Activated CD8-positive, alpha-beta memory T cell treated with anti-CD3 and anti-CD28 coated beads, Interleukin-2, amount 50 U/mL, for 48 hours (primary cell): ENCODE results near the gene NPAS3.

Source experiments
- DNase-seq: peaks from one replicate; pipeline ENCODE4 v3.0.0-alpha.2; 2020

NPAS3 gene

DNA sequence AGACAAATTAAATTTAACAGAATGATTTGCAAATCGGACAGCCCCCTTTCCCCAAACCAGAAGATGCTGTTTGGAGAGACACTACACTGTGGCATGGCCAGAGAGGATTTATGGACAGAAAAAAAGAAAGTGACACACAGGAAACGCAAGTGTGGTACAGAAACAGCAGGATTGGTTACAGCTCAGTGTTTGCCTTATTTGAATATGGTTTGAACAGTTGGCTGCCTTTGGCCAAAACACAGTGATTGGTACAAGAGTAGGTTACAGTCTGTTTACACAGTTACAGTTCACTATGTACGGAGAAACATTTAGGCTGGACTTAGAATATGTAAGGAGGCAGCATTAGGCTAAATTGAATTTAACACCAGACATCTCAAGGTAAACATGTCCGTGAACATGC lies 335.3 kb downstream of the NPAS3 start:
- DNase-seq = no peak

DNA sequence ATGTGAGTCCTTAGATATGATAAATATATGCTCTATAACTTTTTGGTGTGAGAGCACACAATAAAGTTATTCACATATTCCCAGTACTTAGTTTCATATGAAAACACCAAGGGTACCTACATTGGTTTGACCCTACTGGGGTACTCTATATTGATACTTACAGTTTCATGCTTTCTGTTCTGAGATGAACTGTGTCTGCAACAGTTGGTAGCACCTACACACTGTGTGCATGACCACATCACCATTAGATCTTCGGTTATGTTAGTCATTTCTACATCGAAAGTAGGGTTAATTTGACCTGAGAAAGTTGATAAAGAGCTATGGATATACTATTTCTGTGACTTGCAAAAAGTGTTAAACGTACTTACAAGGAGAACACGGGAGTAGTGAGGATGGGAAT lies 337.2 kb downstream of the NPAS3 start:
- DNase-seq = no peak

- DNase-seq = no peak
Observed at GRCh38 chr14:33279865-33280264, 341.2 kb downstream of the NPAS3 start.

- no peak for DNase-seq
Observed at GRCh38 chr14:33280646-33281045, 342.0 kb downstream of the NPAS3 start.

GRCh38 chr14:33282331-33283230 lies 343.9 kb downstream of the NPAS3 start:
- DNase-seq = no peak

DNA sequence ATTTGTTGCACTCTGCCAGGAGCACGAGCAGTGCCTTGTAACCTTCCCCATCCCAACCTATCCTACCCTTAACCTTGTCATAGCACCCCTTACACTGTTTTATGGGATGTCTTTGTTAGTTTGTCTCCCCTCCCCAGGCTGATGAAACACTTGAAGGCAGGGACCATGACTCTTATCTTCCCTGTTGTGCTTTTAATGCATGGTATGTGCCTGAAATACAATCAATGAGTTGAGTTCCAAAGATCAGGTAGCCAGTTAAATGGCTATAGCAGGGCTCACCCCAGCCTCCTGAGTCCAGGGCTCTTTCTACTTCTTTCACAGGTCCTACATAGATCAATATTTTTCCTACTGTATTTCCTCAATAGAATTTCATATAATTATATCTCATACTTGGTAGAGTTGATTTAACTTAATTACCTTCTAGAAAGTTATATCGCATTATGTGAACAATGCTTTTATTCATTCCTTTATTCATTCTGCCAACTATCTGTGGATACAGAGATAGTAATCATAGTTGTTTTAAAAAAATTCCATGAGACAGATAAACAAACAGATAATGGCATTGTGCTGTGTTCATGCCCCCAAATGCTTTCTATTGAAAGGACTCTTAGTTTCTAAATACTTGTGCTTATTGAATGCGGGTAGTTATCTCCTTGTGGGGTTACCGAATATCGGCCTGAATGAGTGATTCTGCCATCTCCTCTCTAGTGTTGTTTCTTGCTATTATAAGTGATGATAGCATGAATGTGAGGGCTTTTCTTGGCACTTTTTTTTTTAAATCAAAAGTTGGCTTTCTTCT lies 347.4 kb downstream of the NPAS3 start:
- DNase-seq = no peak

DNA sequence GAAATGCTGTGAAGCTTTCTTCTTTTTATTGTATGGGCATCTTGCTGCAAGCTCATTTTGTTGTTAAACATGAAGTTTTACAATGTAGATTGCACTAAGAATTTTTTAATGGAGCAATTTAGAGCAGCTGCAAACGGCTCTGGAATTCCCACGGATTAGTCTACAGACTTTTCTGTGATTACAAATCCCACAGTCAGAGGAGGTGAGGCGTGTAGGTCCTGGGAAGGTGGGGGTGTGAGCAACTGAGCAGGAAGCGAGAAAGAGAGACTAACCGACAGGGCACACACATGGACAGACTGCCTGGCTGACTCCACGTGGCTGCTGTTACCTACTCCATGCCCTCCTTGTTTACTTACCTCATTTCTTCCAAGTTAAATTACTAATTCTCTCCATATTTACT lies 348.5 kb downstream of the NPAS3 start:
- DNase-seq = no peak

DNA sequence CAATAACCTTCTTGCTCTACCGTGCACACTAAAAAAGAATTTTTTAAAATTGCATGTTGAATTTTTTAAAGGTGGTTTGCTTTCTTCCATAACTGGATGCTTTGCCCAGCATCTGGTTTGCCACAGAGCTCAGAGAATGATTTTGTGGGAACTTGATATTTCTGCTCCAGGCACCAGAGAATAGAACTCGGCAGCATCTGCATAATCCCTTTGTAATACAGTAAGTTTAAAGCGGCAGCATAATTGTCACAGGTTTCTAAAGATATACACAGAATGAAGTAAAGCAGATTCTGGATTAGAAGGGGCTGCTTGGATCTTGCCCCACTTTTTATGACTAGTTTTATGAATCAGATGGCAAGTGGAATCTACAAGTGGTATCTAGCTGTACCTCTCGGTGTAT lies 352.0 kb downstream of the NPAS3 start:
- no peak for DNase-seq

DNA sequence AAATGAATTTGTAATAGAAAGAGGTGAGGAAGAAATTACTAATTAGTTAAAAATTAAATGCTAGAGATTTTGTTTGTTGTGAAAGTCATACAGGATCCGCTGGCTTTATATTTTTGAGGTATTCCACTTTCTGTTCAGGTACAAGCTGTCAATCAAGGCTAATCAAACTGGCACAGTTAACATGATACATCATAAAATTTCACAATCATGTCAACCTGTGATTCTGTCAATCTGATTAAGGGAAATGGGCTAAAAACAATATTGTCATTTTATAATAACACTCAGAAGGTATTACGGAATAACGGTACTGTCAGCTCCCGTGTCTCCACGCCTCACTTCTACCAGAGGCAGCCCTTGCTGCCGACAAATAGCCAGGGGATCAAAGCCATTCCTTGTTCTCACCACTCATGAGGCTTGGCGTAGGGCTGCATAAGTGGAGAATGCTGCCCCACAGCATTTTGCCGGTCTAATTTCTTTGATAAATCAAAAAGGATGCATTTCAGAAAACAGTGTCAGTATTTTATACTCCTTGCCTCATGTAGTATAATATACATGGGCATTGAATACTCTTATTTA lies 352.9 kb downstream of the NPAS3 start:
- DNase-seq = no peak

DNA sequence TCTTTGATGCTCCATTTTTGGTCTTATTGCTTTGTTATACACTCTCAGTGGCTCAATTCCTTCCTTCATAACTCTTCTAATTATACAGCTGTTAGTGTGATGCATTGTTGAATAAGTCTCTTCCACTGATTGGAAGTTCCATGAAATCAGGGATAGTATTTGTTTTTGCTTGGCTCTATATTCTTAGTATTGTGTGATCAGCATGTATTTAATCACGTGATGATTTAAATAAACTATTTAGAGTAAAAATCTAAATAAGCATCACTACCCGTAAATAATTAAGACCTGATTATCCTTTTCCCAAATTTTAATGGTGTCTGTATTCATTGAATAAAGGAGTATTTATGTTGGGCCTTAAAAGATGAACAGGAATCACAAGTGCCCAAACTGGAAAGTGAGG lies 355.7 kb downstream of the NPAS3 start:
- no peak for DNase-seq

DNA sequence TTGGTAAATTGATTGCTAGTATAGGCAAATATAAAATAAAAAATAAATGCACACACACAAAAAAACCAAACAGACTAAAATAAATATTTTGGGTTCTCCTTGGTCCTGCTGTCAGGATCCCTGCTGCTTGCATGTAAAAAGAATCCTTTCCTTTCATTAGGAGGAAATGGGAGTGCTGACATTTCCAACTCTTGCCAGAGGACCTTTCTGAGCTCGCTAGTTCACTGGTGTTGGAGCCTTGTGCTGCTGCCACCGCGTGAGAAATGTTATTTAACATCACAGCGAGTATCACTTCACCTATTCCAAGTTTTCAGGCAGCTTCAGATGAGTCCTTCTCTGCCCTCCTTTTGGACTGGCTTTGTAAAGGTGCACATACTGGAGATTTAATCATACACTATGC lies 358.9 kb downstream of the NPAS3 start:
- DNase-seq = no peak

DNA sequence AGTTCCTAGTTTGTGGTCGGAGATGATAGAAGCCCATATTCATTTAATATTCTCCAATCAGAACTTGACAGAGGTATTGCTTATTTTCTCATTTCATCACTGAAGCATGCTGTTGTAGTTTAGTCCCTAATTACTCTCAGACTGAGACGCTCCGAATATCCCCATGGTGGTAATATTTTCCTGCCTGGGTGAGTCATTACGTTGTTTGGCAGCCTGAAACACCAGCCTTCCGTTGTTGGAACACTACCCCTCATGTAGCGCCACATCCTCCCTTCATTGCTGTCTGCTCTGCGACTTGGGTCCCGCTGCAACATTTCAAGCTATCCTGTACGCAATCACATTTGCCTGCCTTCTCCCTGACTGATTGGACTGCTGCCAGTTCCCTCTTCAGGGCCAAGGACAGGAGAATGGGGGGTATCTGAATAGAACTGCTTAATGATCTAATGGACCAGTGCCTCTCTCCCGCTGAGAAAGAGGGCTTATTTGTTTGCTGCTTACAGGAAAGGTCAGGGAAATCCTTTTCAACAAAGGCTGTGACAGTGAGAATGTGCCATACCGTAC lies 369.1 kb downstream of the NPAS3 start:
- no peak for DNase-seq

DNA sequence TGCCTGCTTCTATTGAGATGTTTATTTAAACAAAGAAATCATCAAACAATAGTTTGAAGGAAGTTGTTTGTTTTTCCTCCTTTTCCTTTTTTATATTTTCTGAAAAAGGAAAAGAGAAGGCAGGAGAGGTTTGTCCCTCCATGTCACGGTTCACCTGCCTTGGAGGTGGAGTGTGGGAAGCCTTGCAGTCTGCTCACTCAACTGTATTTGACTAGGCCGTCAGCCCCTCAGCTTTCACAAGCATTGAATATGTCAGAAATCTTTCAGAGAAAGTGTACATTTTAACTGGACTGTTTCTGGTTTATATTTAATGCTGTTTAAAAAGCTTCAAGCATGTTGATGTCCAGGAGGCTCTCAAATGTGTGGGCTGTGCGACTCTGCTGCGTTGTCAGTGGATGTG lies 370.4 kb downstream of the NPAS3 start:
- DNase-seq = no peak

DNA sequence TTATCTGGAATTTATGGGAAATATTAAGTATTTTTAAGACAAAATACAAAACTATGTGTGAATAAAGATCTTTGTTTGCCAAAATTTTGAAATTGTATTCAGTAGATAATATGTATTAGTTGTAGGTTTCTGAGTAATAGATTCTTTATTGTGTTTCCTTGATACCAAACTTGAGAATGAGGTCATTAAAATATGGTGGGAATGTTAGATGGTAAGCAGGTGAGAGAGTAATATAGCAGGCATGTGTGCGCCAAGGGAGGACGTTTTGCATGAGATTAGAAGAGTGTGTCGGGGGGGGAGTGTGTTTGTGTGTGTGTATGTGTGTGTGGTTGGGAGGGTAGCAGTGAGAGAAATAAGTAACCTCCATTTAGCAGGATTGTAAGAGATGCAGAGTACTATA lies 376.5 kb downstream of the NPAS3 start:
- DNase-seq = no peak

- DNase-seq = no peak
Observed at GRCh38 chr14:33315721-33316120, 377.0 kb downstream of the NPAS3 start.

- DNase-seq = no peak
Observed at GRCh38 chr14:33317675-33318074, 379.0 kb downstream of the NPAS3 start.

GRCh38 chr14:33323979-33324378 lies 385.3 kb downstream of the NPAS3 start:
- no peak for DNase-seq

- no peak for DNase-seq
Observed at GRCh38 chr14:33331176-33331949, 392.7 kb downstream of the NPAS3 start.

- no peak for DNase-seq
Observed at GRCh38 chr14:33332497-33332896, 393.8 kb downstream of the NPAS3 start.

GRCh38 chr14:33335366-33335765 lies 396.7 kb downstream of the NPAS3 start:
- DNase-seq = no peak

GRCh38 chr14:33342299-33342974 lies 403.8 kb downstream of the NPAS3 start:
- no peak for DNase-seq

GRCh38 chr14:33343016-33343415 lies 404.3 kb downstream of the NPAS3 start:
- no peak for DNase-seq
